ENCODE results near the gene SMARCA2. TPM values are rescaled to one million over a fixed set of nuclear protein-coding genes. Genes with fewer than 3 reads are reported as not detected.

The SMARCA2 gene
- total and polyA plus RNA-seq, 9 of the 15 experiments (the other 6 are each of a cell fraction or from before 2014, with no cell fraction given): 8.0 to 34.8 (median 25.5) TPM

DNA sequence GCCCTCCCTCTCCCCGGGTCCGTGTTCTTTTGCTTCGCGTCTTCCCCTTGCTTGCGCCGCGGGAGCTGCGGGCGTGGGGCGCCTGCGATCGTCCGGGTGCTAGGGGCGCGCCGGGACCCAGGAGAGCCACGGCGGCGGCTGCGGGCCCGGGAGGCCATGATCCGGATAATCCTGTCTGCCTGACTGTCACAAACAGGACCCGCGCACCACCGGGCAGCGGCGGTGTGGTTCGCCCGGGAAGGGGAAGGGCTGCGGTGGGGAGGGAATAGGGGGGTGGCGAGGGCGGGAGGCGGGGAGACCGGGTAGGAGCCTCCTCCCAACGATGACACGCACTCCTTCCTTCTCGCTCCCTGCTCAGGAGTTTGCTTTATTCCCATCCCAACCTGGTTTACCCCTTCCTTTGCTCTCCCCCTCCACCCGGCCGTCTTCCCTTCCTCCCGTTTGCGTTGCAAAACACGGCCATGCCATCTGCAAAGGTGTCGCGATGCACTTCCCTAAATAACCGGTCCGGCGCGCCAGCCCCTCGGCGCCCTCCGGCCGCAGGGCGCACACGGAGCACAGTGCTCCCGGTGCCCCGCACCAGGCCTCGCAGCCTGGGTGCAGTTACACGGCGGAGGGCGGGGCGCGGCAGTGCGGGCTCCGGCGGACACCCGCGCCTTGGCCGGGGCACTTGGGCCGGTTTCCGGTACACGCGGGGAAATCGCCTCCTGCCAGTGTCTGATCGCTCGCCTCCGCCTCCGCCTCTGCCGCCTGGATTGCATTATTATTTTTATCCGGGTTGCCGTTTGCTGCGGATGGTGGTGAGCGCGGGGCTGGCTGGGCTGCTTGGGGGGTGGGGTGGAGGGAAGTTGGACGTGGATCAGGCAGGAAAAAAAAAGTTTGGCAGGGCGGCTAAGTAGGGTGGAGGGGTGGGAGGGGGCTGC is 1.5 kb downstream of the SMARCA2 start (continued):
- TF ChIP-seq STAG1 (CRISPR knock-in tag; IDR thresholded peaks at IDR 0.05; ENCODE audit: borderline replicate concordance) (no peak), STAT5A (IDR thresholded peaks at IDR 0.05; ENCODE audit: borderline replicate concordance, low read length) (no peak), ZBTB17 (CRISPR knock-in tag; IDR thresholded peaks at IDR 0.05) (no peak), POLR2G (IDR thresholded peaks at IDR 0.05; ENCODE audit: low read depth, low read length) (peak; percentile 76), SPI1 (IDR thresholded peaks at IDR 0.05; ENCODE audit: borderline replicate concordance, low read depth, low read length) (peak; percentile 87), ZNF586 (CRISPR knock-in tag; conservative IDR thresholded peaks at IDR 0.05) (no peak), ZNF143 (CRISPR knock-in tag; IDR thresholded peaks at IDR 0.05) (0 out of 2 replicates have a peak, but pooled peaks have one; percentile 14), ZNF253 (CRISPR knock-in tag; conservative IDR thresholded peaks at IDR 0.05) (no peak), ZNF75A (CRISPR knock-in tag; IDR thresholded peaks at IDR 0.05) (no peak), TAL1 (IDR thresholded peaks at IDR 0.05) (no peak), RCOR1 (IDR thresholded peaks at IDR 0.05; ENCODE audit: borderline replicate concordance in 1 of 2, low read depth in 2 of 2, low read length in 2 of 2) (peak in 1 of 2 experiments; percentile 32; a peak in 1 of 4 replicates), TBP (optimal IDR thresholded peaks at IDR 0.05; ENCODE audit: low read depth, low read length) (no peak), HDAC3 (IDR thresholded peaks at IDR 0.05; ENCODE audit: borderline replicate concordance, partially characterized antibody) (no peak), PHF8 (IDR thresholded peaks at IDR 0.05; ENCODE audit: borderline replicate concordance, low read length) (peak; percentile 41; the same call in 1 of the 2 replicates), HNRNPK (IDR thresholded peaks at IDR 0.05; ENCODE audit: low read depth, low read length, poor library complexity, severe bottlenecking) (no peak), ZEB2 (IDR thresholded peaks at IDR 0.05) (no peak), PRPF4 (IDR thresholded peaks at IDR 0.05; ENCODE audit: insufficient read depth, low read depth, low read length, poor library complexity, severe bottlenecking) (no peak), NR4A1 (CRISPR knock-in tag; IDR thresholded peaks at IDR 0.05) (no peak), NR4A1 (tag; IDR thresholded peaks at IDR 0.05) (no peak)
- TF ChIP-seq, protein P1, sequence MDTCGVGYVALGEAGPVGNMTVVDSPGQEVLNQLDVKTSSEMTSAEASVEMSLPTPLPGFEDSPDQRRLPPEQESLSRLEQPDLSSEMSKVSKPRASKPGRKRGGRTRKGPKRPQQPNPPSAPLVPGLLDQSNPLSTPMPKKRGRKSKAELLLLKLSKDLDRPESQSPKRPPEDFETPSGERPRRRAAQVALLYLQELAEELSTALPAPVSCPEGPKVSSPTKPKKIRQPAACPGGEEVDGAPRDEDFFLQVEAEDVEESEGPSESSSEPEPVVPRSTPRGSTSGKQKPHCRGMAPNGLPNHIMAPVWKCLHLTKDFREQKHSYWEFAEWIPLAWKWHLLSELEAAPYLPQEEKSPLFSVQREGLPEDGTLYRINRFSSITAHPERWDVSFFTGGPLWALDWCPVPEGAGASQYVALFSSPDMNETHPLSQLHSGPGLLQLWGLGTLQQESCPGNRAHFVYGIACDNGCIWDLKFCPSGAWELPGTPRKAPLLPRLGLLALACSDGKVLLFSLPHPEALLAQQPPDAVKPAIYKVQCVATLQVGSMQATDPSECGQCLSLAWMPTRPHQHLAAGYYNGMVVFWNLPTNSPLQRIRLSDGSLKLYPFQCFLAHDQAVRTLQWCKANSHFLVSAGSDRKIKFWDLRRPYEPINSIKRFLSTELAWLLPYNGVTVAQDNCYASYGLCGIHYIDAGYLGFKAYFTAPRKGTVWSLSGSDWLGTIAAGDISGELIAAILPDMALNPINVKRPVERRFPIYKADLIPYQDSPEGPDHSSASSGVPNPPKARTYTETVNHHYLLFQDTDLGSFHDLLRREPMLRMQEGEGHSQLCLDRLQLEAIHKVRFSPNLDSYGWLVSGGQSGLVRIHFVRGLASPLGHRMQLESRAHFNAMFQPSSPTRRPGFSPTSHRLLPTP (IDR thresholded peaks at IDR 0.05; ENCODE audit: borderline replicate concordance, extremely low read depth, insufficient read length): no peak
- TF ChIP-seq, protein P2, sequence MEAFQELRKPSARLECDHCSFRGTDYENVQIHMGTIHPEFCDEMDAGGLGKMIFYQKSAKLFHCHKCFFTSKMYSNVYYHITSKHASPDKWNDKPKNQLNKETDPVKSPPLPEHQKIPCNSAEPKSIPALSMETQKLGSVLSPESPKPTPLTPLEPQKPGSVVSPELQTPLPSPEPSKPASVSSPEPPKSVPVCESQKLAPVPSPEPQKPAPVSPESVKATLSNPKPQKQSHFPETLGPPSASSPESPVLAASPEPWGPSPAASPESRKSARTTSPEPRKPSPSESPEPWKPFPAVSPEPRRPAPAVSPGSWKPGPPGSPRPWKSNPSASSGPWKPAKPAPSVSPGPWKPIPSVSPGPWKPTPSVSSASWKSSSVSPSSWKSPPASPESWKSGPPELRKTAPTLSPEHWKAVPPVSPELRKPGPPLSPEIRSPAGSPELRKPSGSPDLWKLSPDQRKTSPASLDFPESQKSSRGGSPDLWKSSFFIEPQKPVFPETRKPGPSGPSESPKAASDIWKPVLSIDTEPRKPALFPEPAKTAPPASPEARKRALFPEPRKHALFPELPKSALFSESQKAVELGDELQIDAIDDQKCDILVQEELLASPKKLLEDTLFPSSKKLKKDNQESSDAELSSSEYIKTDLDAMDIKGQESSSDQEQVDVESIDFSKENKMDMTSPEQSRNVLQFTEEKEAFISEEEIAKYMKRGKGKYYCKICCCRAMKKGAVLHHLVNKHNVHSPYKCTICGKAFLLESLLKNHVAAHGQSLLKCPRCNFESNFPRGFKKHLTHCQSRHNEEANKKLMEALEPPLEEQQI (IDR thresholded peaks at IDR 0.05): no peak
- TF ChIP-seq, protein P3, sequence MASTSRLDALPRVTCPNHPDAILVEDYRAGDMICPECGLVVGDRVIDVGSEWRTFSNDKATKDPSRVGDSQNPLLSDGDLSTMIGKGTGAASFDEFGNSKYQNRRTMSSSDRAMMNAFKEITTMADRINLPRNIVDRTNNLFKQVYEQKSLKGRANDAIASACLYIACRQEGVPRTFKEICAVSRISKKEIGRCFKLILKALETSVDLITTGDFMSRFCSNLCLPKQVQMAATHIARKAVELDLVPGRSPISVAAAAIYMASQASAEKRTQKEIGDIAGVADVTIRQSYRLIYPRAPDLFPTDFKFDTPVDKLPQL (IDR thresholded peaks at IDR 0.05; ENCODE audit: extremely low read depth, insufficient read length): no peak

Data from K562 (cell line).